PC-3 (cell line): ENCODE data around the gene ZNF611. TPM values are rescaled to one million over a fixed set of nuclear protein-coding genes. Genes with fewer than 3 reads are reported as not detected.
"Not testable (repeated sequence)": the region's sequence is repeated elsewhere in the genome, so short reads cannot be mapped to it uniquely, and the experiment has no call there.

ENCODE experiments used
- ATAC-seq: fragments of 200-7000 bp; cut with Tn5 transposase; 2 replicates; pipeline ENCODE4 v1.9.1; 2020; ENCODE audit warnings: mild to moderate bottlenecking, moderate library complexity
- BruUV-seq: library from RNA; stranded (reverse); fragments of 400-500 nt; replicated peaks from 2 replicates; lab custom pipeline; 2021; lab: Mats Ljungman, UMichigan
- CTCF ChIA-PET: fragments of 300-600 bp; sonication (Branson Sonifier 250); formaldehyde crosslinking; loops from one replicate; lab custom pipeline; 2022; ENCODE audit warnings: antibody characterized with exemption; lab: Charles Lee
- POLR2A ChIA-PET: fragments of 300-600 bp; sonication (Branson Sonifier 250); formaldehyde crosslinking; loops from one replicate; lab custom pipeline; 2022; ENCODE audit warnings: antibody characterized with exemption; ENCODE audit not compliant: unreplicated experiment; lab: Charles Lee
- DNase-seq: peaks from one replicate; pipeline ENCODE4 v3.0.0-alpha.2; 2015
- H2AFZ ChIP-seq: fragments of 300-600 bp; sonication (generic); 2 replicates; pipeline ENCODE4 v1.6.0; 2016; ENCODE audit warnings: antibody characterized with exemption, low read length
- H3F3A ChIP-seq: fragments of 300-600 bp; sonication (generic); one replicate; pipeline ENCODE4 v1.6.0; 2017; ENCODE audit warnings: antibody characterized with exemption, low read length, control low read depth, mild to moderate bottlenecking; ENCODE audit not compliant: unreplicated experiment
- H3K27ac ChIP-seq: fragments of 300-600 bp; sonication (generic); 2 replicates; pipeline ENCODE4 v1.5.1; 2016; ENCODE audit warnings: mild to moderate bottlenecking, low read length
- H3K27me3 ChIP-seq: fragments of 300-600 bp; sonication (generic); 2 replicates; pipeline ENCODE4 v1.6.1; 2016; ENCODE audit warnings: low read length, mixed read lengths
- H3K36me3 ChIP-seq: fragments of 300-600 bp; sonication (generic); 2 replicates; pipeline ENCODE4 v1.6.1; 2016; ENCODE audit warnings: low read depth, mixed run types, low read length, mixed read lengths
- H3K4me1 ChIP-seq: fragments of 300-600 bp; sonication (generic); 2 replicates; pipeline ENCODE4 v1.5.1; 2016; ENCODE audit warnings: low read length; ENCODE audit not compliant: insufficient read depth
- H3K4me2 ChIP-seq: fragments of 300-600 bp; sonication (generic); 2 replicates; pipeline ENCODE4 v1.6.0; 2016; ENCODE audit warnings: low read length
- H3K4me3 ChIP-seq: fragments of 300-600 bp; sonication (generic); 2 replicates; pipeline ENCODE4 v1.5.1; 2016; ENCODE audit warnings: mild to moderate bottlenecking, low read length, mixed read lengths
- H3K79me2 ChIP-seq: fragments of 300-600 bp; sonication (generic); 2 replicates; pipeline ENCODE4 v1.6.1; 2017; ENCODE audit warnings: low read length, mixed read lengths
- H3K9ac ChIP-seq: fragments of 300-600 bp; sonication (generic); 2 replicates; pipeline ENCODE4 v1.6.0; 2016; ENCODE audit warnings: mild to moderate bottlenecking, low read length
- H3K9me2 ChIP-seq: fragments of 300-600 bp; sonication (generic); replicated peaks from 2 replicates; pipeline ENCODE4 v1.6.1; 2016; ENCODE audit warnings: mixed run types, low read length, mixed read lengths
- H3K9me3 ChIP-seq: fragments of 300-600 bp; sonication (generic); 2 replicates; pipeline ENCODE4 v1.6.1; 2016; ENCODE audit warnings: low read length, mixed read lengths
- H4K20me1 ChIP-seq: fragments of 300-600 bp; sonication (generic); 2 replicates; pipeline ENCODE4 v1.6.1; 2016; ENCODE audit warnings: low read length, mixed read lengths
- EZH2 ChIP-seq: fragments of 300-600 bp; sonication (generic); IDR thresholded peaks from one replicate; pipeline ENCODE4 v1.6.1; 2017; ENCODE audit warnings: antibody characterized with exemption, mild to moderate bottlenecking, low read length; ENCODE audit not compliant: unreplicated experiment
- EZH2phosphoT487 ChIP-seq: fragments of 300-600 bp; sonication (generic); IDR thresholded peaks from 2 replicates; pipeline ENCODE4 v1.6.1; 2018; ENCODE audit warnings: mild to moderate bottlenecking, antibody characterized with exemption, low read length, borderline replicate concordance
- intact Hi-C: fragments of 100-400 bp; cut with micrococcal nuclease; formaldehyde crosslinking; loops from 2 replicates; pipeline ENCODE4 v1.9.0; 2023
- total RNA-seq: library from RNA; depleted of rRNA; stranded (reverse); fragments of >200 nt; gene quantifications from 2 replicates; pipeline ENCODE4 v1.2.3, GENCODE V29; 2014
- TF ChIP-seq, protein P1 (sequence below): fragments of 300-600 bp; sonication (generic); conservative IDR thresholded peaks from 2 replicates; pipeline ENCODE4 v1.5.1; 2017; ENCODE audit warnings: antibody characterized with exemption, low read depth, mild to moderate bottlenecking, low read length

Gene ZNF611
- total RNA-seq, 1 experiment from 2014 or later = 8.4 TPM

DNA sequence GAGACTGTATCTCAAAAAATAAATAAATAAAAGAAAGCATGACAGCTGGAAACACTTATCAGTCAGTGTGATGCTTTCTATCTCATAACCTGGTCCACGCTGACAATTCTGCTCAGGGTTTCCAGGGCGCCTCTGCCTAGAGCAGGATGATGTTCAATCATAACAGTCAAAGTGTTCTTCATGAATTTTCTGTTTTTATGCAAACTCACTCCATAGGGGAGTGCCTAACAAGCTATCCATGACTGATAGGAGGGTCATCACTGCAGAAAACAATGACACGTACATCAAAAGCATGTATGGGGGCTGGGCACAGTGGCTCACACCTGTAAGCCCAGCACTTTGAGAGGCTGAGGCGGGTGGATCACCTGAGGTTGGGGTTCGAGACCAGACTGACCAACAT is 55.2 kb downstream of the ZNF611 start:
- no TSS peak for BruUV-seq

DNA sequence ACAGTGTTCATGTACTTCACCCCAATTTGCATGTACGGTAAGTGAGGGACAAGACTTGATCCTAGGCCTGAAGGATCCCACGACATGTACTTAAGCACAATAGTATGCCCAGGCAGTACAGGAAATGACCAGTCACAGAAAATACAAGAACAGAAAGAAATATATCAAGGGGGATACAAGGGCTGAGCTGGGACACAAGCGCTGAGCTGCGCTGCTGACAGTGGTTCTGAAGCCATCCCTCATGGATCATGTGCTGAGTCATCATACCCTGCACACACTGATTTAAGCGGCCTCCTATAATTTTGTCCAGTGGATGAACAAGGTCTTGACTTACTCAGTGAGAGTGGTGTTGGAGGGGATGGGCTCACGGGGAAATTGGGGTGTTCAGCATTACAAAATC is 59.6 kb downstream of the ZNF611 start:
- POLR2A ChIA-PET, BruUV-seq: not testable (repeated sequence)
- intact Hi-C loops = loop anchor here (10.0 kb wide), 1 partner anchor 50 kb away; no protein-coding TSS in a partner anchor

More for the DNA sequence above, 55.2 kb downstream of the ZNF611 start:
- H3K4me1 ChIP-seq = no peaks in the 10 kb centered on the region
- ChIA-PET CTCF (no interaction called here), POLR2A (no interaction called here)
- ATAC-seq = no peak
- TF ChIP-seq, protein P1, sequence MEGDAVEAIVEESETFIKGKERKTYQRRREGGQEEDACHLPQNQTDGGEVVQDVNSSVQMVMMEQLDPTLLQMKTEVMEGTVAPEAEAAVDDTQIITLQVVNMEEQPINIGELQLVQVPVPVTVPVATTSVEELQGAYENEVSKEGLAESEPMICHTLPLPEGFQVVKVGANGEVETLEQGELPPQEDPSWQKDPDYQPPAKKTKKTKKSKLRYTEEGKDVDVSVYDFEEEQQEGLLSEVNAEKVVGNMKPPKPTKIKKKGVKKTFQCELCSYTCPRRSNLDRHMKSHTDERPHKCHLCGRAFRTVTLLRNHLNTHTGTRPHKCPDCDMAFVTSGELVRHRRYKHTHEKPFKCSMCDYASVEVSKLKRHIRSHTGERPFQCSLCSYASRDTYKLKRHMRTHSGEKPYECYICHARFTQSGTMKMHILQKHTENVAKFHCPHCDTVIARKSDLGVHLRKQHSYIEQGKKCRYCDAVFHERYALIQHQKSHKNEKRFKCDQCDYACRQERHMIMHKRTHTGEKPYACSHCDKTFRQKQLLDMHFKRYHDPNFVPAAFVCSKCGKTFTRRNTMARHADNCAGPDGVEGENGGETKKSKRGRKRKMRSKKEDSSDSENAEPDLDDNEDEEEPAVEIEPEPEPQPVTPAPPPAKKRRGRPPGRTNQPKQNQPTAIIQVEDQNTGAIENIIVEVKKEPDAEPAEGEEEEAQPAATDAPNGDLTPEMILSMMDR = no peak
- TF ChIP-seq EZH2 (no peak), EZH2phosphoT487 (no peak)
- DNase-seq = peak; percentile 15
- H3K4me2 ChIP-seq = no peak overlapping the region
- no peaks in the 10 kb centered on the region for H3K9me3 ChIP-seq
- no peaks in the 10 kb centered on the region for H3F3A ChIP-seq
- H4K20me1 ChIP-seq = no peaks in the 10 kb centered on the region
- peaks cover 82% of the 10 kb centered on the region for H3K79me2 ChIP-seq
- H2AFZ ChIP-seq = no peak overlapping the region
- H3K27ac ChIP-seq = no peak overlapping the region
- H3K36me3 ChIP-seq = peaks cover 55% of the 10 kb centered on the region
- no peaks in the 10 kb centered on the region for H3K27me3 ChIP-seq
- no peaks in the 10 kb centered on the region for H3K9me2 ChIP-seq
- H3K9ac ChIP-seq = no peak overlapping the region
- H3K4me3 ChIP-seq = no peak overlapping the region
- intact Hi-C loops = loop anchor here (10.0 kb wide), 1 partner anchor 45 kb away; no protein-coding TSS in a partner anchor

DNA sequence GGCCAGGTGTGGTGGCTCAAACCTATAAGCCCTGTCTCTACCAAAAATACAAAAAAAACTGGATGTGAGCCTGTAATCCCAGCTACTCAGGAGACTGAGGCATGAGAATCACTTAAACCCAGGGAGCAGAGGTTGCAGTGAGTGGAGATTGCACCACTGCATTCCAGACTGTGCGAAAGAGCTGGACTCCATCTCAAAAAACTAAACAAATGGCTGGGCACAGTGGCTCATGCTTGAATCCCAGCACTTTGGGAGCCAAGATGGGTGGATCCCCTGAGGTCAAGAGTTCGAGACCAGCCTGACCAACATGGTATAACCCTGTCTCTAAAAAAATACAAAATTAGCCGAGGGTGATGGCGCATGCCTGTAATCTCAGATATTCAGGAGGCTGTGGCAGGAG is 61.8 kb downstream of the ZNF611 start:
- POLR2A ChIA-PET = no interaction called here
- no peak for TF ChIP-seq EZH2
- no peak for TF ChIP-seq EZH2phosphoT487
- TF ChIP-seq, protein P1 = no peak
- Histone ChIP-seq H3K4me3 (no peak overlapping the region), H3K9ac (no peak overlapping the region), H3K79me2 (peaks cover 56% of the 10 kb centered on the region), H3K4me2 (no peak overlapping the region), H3K9me2 (no peaks in the 10 kb centered on the region), H3K27me3 (no peaks in the 10 kb centered on the region), H3K9me3 (peaks cover 24% of the 10 kb centered on the region; the same call in 1 of the 2 replicates), H3F3A (no peaks in the 10 kb centered on the region), H3K4me1 (0 out of 2 replicates have a peak, but pooled peaks cover 6% of the 10 kb centered on the region), H2AFZ (no peak overlapping the region), H3K27ac (no peak overlapping the region), H3K36me3 (peaks cover 79% of the 10 kb centered on the region), H4K20me1 (no peaks in the 10 kb centered on the region)
- DNase-seq = no peak
- CTCF ChIA-PET = no interaction called here
- intact Hi-C loops = loop anchor here (10.0 kb wide), 1 partner anchor 52 kb away; no protein-coding TSS in a partner anchor
- no TSS peak for BruUV-seq
- no peak for ATAC-seq

More for the DNA sequence above, 59.6 kb downstream of the ZNF611 start:
- Histone ChIP-seq H3K79me2 (peaks cover 78% of the 10 kb centered on the region), H3K36me3 (peaks cover 76% of the 10 kb centered on the region), H3K9me3 (peaks cover 22% of the 10 kb centered on the region; the same call in 1 of the 2 replicates)
- H3K4me1 ChIP-seq, ATAC-seq, H3F3A ChIP-seq, H3K9ac ChIP-seq, H3K9me2 ChIP-seq, H3K27me3 ChIP-seq, H3K27ac ChIP-seq, H3K4me2 ChIP-seq, DNase-seq, CTCF ChIA-PET, H3K4me3 ChIP-seq, H2AFZ ChIP-seq, H4K20me1 ChIP-seq: not testable (repeated sequence)
